Measurements from ENCODE around the gene OGFR. TPM values are rescaled to one million over a fixed set of nuclear protein-coding genes. Genes with fewer than 3 reads are reported as not detected.

Gene OGFR
- total RNA-seq, 1 experiment from 2014 or later = 46.1 TPM

DNA sequence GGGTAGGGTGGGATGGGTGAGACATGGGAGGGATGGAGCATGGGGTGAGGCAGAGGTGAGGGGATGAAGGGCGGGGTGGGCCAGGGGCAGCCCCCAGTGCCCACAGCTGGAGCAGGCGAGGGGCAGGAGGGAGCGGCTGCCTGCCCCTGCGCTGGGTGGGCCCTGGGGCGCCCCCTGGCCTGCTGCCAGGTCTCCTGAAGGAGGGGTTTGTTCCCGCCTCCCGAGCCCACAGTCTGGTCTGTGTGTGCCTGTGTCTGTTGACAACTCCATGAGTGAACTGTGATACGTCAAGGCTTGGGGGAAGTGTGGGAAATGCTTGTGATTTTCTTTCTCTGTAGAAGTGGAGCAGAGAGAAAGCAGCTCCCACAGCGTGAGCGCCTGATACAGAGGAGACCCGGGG is 19.2 kb upstream of the OGFR start:
- CTCF ChIA-PET = no interaction called here
- peaks cover 16% of the 10 kb centered on the region for H3K4me1 ChIP-seq (ENCODE audit: insufficient read depth, low read length, poor library complexity, severe bottlenecking)
- intact Hi-C loops (cut with micrococcal nuclease; ENCODE audit: unreplicated experiment) = no loop called here
- peak overlapping the region; percentile 16 for H3K27ac ChIP-seq (ENCODE audit: low read depth, low read length, poor library complexity, severe bottlenecking)
- no peak for TF ChIP-seq EZH2 (IDR thresholded peaks at IDR 0.05; ENCODE audit: borderline replicate concordance, low read depth, low read length, poor library complexity, severe bottlenecking)
- TF ChIP-seq, protein P1, sequence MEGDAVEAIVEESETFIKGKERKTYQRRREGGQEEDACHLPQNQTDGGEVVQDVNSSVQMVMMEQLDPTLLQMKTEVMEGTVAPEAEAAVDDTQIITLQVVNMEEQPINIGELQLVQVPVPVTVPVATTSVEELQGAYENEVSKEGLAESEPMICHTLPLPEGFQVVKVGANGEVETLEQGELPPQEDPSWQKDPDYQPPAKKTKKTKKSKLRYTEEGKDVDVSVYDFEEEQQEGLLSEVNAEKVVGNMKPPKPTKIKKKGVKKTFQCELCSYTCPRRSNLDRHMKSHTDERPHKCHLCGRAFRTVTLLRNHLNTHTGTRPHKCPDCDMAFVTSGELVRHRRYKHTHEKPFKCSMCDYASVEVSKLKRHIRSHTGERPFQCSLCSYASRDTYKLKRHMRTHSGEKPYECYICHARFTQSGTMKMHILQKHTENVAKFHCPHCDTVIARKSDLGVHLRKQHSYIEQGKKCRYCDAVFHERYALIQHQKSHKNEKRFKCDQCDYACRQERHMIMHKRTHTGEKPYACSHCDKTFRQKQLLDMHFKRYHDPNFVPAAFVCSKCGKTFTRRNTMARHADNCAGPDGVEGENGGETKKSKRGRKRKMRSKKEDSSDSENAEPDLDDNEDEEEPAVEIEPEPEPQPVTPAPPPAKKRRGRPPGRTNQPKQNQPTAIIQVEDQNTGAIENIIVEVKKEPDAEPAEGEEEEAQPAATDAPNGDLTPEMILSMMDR (conservative IDR thresholded peaks at IDR 0.05; ENCODE audit: low read depth, low read length) = no peak
- no peak overlapping the region for H3K4me3 ChIP-seq (ENCODE audit: low read depth, low read length, poor library complexity, severe bottlenecking)
- no peaks in the 10 kb centered on the region for H3K27me3 ChIP-seq (replicated peaks; ENCODE audit: insufficient read depth, low read depth, low read length, poor library complexity)
- no peak for DNase-seq (ENCODE audit: low spot score)
- POLR2A ChIA-PET (ENCODE audit: low non-redundant PET) = no interaction called here
- H3K9me3 ChIP-seq (ENCODE audit: low read depth, low read length, poor library complexity, severe bottlenecking) = no peaks in the 10 kb centered on the region
- BruUV-seq (replicated peaks) = no TSS peak
- no peaks in the 10 kb centered on the region for H3K36me3 ChIP-seq (ENCODE audit: insufficient read depth, low read length, poor library complexity, severe bottlenecking)

DNA sequence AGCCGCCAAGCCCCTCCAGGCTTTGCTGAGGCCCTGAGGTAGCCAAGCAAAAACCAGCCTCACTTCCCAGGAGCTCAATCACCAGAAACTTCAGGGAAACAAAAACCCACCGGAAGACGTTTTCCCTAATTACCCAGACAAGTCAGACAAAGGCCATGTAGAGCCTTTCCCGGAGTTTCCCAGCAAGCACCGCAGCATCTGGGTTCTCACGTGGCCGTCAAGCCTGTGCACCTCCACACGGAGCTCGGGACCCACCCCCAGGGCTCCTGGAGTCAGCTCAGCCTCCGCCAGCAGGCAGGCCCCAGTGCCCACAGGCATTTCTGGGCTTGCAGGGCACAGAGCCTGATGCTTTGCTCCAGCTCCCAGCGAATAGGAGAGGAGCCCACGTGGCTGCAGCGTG is 18.5 kb upstream of the OGFR start:
- H3K4me1 ChIP-seq (ENCODE audit: insufficient read depth, low read length, poor library complexity, severe bottlenecking) = peaks cover 16% of the 10 kb centered on the region
- H3K36me3 ChIP-seq (ENCODE audit: insufficient read depth, low read length, poor library complexity, severe bottlenecking) = no peaks in the 10 kb centered on the region
- H3K9me3 ChIP-seq (ENCODE audit: low read depth, low read length, poor library complexity, severe bottlenecking) = no peaks in the 10 kb centered on the region
- DNase-seq (ENCODE audit: low spot score) = no peak
- intact Hi-C loops (cut with micrococcal nuclease; ENCODE audit: unreplicated experiment) = no loop called here
- ChIA-PET POLR2A (ENCODE audit: low non-redundant PET) (no interaction called here), CTCF (interaction anchor here (0.6 kb wide), 1 partner anchor 22 kb away, joined by 7 read pairs; no protein-coding TSS in a partner anchor)
- TF ChIP-seq, protein P1 (conservative IDR thresholded peaks at IDR 0.05; ENCODE audit: low read depth, low read length) = no peak
- no peak overlapping the region for H3K4me3 ChIP-seq (ENCODE audit: low read depth, low read length, poor library complexity, severe bottlenecking)
- H3K27me3 ChIP-seq (replicated peaks; ENCODE audit: insufficient read depth, low read depth, low read length, poor library complexity) = no peaks in the 10 kb centered on the region
- BruUV-seq (replicated peaks) = no TSS peak
- H3K27ac ChIP-seq (ENCODE audit: low read depth, low read length, poor library complexity, severe bottlenecking) = peak overlapping the region; percentile 16

DNA sequence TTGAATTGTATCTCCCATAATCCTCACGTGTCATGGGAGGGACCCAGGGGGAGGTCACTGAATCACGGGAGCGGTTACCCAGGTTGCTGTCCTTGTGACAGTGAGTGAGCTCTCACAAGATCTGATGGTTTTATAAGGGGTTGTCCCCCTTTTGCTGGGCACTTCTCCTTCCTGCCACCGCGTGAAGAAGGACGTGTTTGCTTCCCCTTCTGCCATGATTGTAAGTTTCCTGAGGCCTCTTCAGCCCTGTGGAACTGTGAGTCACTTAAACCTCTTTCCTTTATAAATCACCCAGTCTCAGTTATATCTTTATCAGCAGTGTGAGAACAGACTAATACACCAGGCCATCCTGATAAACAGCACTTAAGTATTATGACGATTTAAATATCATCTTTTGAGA is 17.3 kb upstream of the OGFR start:
- no peak overlapping the region for H3K27ac ChIP-seq (ENCODE audit: low read depth, low read length, poor library complexity, severe bottlenecking)
- no TSS peak for BruUV-seq (replicated peaks)
- intact Hi-C loops (cut with micrococcal nuclease; ENCODE audit: unreplicated experiment) = no loop called here
- no peaks in the 10 kb centered on the region for H3K9me3 ChIP-seq (ENCODE audit: low read depth, low read length, poor library complexity, severe bottlenecking)
- H3K4me3 ChIP-seq (ENCODE audit: low read depth, low read length, poor library complexity, severe bottlenecking) = no peak overlapping the region
- no peak for DNase-seq (ENCODE audit: low spot score)
- ChIA-PET CTCF (no interaction called here), POLR2A (ENCODE audit: low non-redundant PET) (no interaction called here)
- no peaks in the 10 kb centered on the region for H3K27me3 ChIP-seq (replicated peaks; ENCODE audit: insufficient read depth, low read depth, low read length, poor library complexity)
- H3K36me3 ChIP-seq (ENCODE audit: insufficient read depth, low read length, poor library complexity, severe bottlenecking) = no peaks in the 10 kb centered on the region
- peaks cover 14% of the 10 kb centered on the region for H3K4me1 ChIP-seq (ENCODE audit: insufficient read depth, low read length, poor library complexity, severe bottlenecking)
- TF ChIP-seq EZH2 (IDR thresholded peaks at IDR 0.05; ENCODE audit: borderline replicate concordance, low read depth, low read length, poor library complexity, severe bottlenecking) = no peak
- TF ChIP-seq, protein P1 (conservative IDR thresholded peaks at IDR 0.05; ENCODE audit: low read depth, low read length) = no peak
